Trophoblast cell (in vitro differentiated cells and primary cell): ENCODE data around the gene GNAO1.

Source experiments
- DNase-seq, 2 donors: peaks; one replicate each; pipeline ENCODE4 v3.0.0-alpha.2; 2016
- H2AFZ ChIP-seq: 2 replicates; pipeline ENCODE4 v1.6.1; 2013; ENCODE audit warnings: low read length, moderate library complexity, mild to moderate bottlenecking; ENCODE audit not compliant: insufficient read depth, poor library complexity
- H2AK5ac ChIP-seq: 2 replicates; pipeline ENCODE4 v1.6.1; 2013; ENCODE audit warnings: mild to moderate bottlenecking, low read length
- H2BK120ac ChIP-seq: 2 replicates; pipeline ENCODE4 v1.6.1; 2013; ENCODE audit warnings: low read length, mild to moderate bottlenecking, moderate library complexity; ENCODE audit not compliant: insufficient read depth, poor library complexity
- H2BK12ac ChIP-seq: 2 replicates; pipeline ENCODE4 v1.6.1; 2013; ENCODE audit warnings: mild to moderate bottlenecking, low read length, moderate library complexity
- H2BK5ac ChIP-seq: 2 replicates; pipeline ENCODE4 v1.6.1; 2013; ENCODE audit warnings: low read length, low read depth, moderate library complexity, mild to moderate bottlenecking; ENCODE audit not compliant: poor library complexity
- H3K14ac ChIP-seq: 2 replicates; pipeline ENCODE4 v1.6.1; 2013; ENCODE audit warnings: mild to moderate bottlenecking, low read length
- H3K18ac ChIP-seq: 2 replicates; pipeline ENCODE4 v1.6.1; 2013; ENCODE audit warnings: mild to moderate bottlenecking, low read length
- H3K23ac ChIP-seq: 2 replicates; pipeline ENCODE4 v1.6.1; 2013; ENCODE audit warnings: low read length
- H3K27ac ChIP-seq: 2 replicates; pipeline ENCODE4 v1.5.1; 2013; ENCODE audit warnings: low read depth, mild to moderate bottlenecking, inconsistent platforms, low read length, moderate library complexity
- H3K27me3 ChIP-seq: 2 replicates; pipeline ENCODE4 v1.6.1; 2013; ENCODE audit warnings: inconsistent platforms, mild to moderate bottlenecking, low read length, moderate library complexity; ENCODE audit not compliant: insufficient read depth
- H3K36me3 ChIP-seq, 2 experiments: 1 replicate in 1 of 2; 2 replicates in 1 of 2; pipeline ENCODE4 v1.6.1; 2013; ENCODE audit warnings: low read length in 2 of 2, mild to moderate bottlenecking in 2 of 2, moderate library complexity in 1 of 2; ENCODE audit not compliant: insufficient read depth in 2 of 2, control insufficient read depth in 1 of 2
- H3K4ac ChIP-seq: 2 replicates; pipeline ENCODE4 v1.6.1; 2013; ENCODE audit warnings: low read depth, mild to moderate bottlenecking, low read length, moderate library complexity
- H3K4me1 ChIP-seq, 2 experiments: 1 replicate in 1 of 2; 2 replicates in 1 of 2; pipeline ENCODE4 v1.6.1; 2013; ENCODE audit warnings: low read length in 2 of 2, mild to moderate bottlenecking in 2 of 2, moderate library complexity in 1 of 2; ENCODE audit not compliant: insufficient read depth in 2 of 2, control insufficient read depth in 1 of 2
- H3K4me2 ChIP-seq: 2 replicates; pipeline ENCODE4 v1.6.1; 2013; ENCODE audit warnings: inconsistent platforms, mild to moderate bottlenecking, low read length, moderate library complexity
- H3K4me3 ChIP-seq: 2 replicates; pipeline ENCODE4 v1.5.1; 2013; ENCODE audit warnings: mild to moderate bottlenecking, low read depth, low read length, inconsistent platforms
- H3K79me1 ChIP-seq: one replicate; pipeline ENCODE4 v1.6.1; 2013; ENCODE audit warnings: low read length
- H3K79me2 ChIP-seq: 2 replicates; pipeline ENCODE4 v1.6.1; 2013; ENCODE audit warnings: low read length, mild to moderate bottlenecking; ENCODE audit not compliant: control insufficient read depth, insufficient read depth, poor library complexity
- H3K9ac ChIP-seq: 2 replicates; pipeline ENCODE4 v1.6.1; 2013; ENCODE audit warnings: mild to moderate bottlenecking, low read length
- H3K9me3 ChIP-seq: 2 replicates; pipeline ENCODE4 v1.6.1; 2013; ENCODE audit warnings: low read depth, mild to moderate bottlenecking, control low read depth, inconsistent platforms, low read length; ENCODE audit not compliant: insufficient read depth
- H4K12ac ChIP-seq: 2 replicates; pipeline ENCODE4 v1.6.1; 2013; ENCODE audit warnings: low read depth, mild to moderate bottlenecking, low read length, moderate library complexity
- H4K8ac ChIP-seq: 2 replicates; pipeline ENCODE4 v1.6.1; 2013; ENCODE audit warnings: low read depth, mild to moderate bottlenecking, low read length, moderate library complexity
- H4K91ac ChIP-seq: one replicate; pipeline ENCODE4 v1.6.1; 2013; ENCODE audit warnings: low read depth, mild to moderate bottlenecking, low read length, moderate library complexity
- WGBS: extraction: QIAGEN DNeasy Blood & Tissue Kit; methylation state at CpG from one replicate; pipeline ENCODE4 v1.1.7; 2013; ENCODE audit warnings: missing lambda C conversion rate; ENCODE audit not compliant: insufficient read length, insufficient coverage; ENCODE audit errors: extremely low coverage; 5-methylcytosine and 5-hydroxymethylcytosine counted together

The GNAO1 gene

GRCh38 chr16:56298116-56298515 lies 106.8 kb downstream of the GNAO1 start:
- Histone ChIP-seq H3K9ac (no peak overlapping the region), H3K23ac (no peak overlapping the region), H3K4me1 (peaks cover 2 to 3% of the 10 kb centered on the region in 2 experiments), H4K91ac (no peak overlapping the region), H2AK5ac (no peak overlapping the region), H2BK120ac (no peak overlapping the region), H4K12ac (no peak overlapping the region), H3K18ac (no peak overlapping the region), H3K4me3 (no peak overlapping the region), H3K79me1 (no peaks in the 10 kb centered on the region), H3K9me3 (peaks cover 1% of the 10 kb centered on the region), H3K36me3 (no peaks in the 10 kb centered on the region), H3K14ac (no peak overlapping the region), H4K8ac (no peak overlapping the region), H3K27me3 (no peaks in the 10 kb centered on the region), H3K27ac (no peak overlapping the region), H3K79me2 (no peaks in the 10 kb centered on the region), H3K4ac (no peak overlapping the region), H2BK12ac (no peak overlapping the region), H2AFZ (no peak overlapping the region), H3K4me2 (no peak overlapping the region), H2BK5ac (no peak overlapping the region)
- no peak for DNase-seq
- WGBS, result no CpG with 5 or more reads among the region's 8 CpGs

- no peak overlapping the region for H2AK5ac ChIP-seq
- no peak overlapping the region for H4K91ac ChIP-seq
- no peak overlapping the region for H3K18ac ChIP-seq
- H3K4me1 ChIP-seq, result peaks cover 2 to 3% of the 10 kb centered on the region in 2 experiments
- no peaks in the 10 kb centered on the region for H3K27me3 ChIP-seq
- no peak overlapping the region for H3K4ac ChIP-seq
- H2BK12ac ChIP-seq, result no peak overlapping the region
- no peak overlapping the region for H3K4me2 ChIP-seq
- H2BK120ac ChIP-seq, result no peak overlapping the region
- H3K4me3 ChIP-seq, result no peak overlapping the region
- no peaks in the 10 kb centered on the region for H3K79me1 ChIP-seq
- H3K36me3 ChIP-seq, result no peaks in the 10 kb centered on the region
- no peak overlapping the region for H3K9ac ChIP-seq
- no peak overlapping the region for H4K8ac ChIP-seq
- DNase-seq, result no peak
- H3K23ac ChIP-seq, result no peak overlapping the region
- no peak overlapping the region for H2AFZ ChIP-seq
- H2BK5ac ChIP-seq, result no peak overlapping the region
- H3K27ac ChIP-seq, result no peak overlapping the region
- H3K14ac ChIP-seq, result no peak overlapping the region
- WGBS, result no CpG with 5 or more reads among the region's 7 CpGs
- H3K79me2 ChIP-seq, result no peaks in the 10 kb centered on the region
- no peak overlapping the region for H4K12ac ChIP-seq
- H3K9me3 ChIP-seq, result peaks cover 1% of the 10 kb centered on the region
Measured at GRCh38 chr16:56298948-56299596, 107.8 kb downstream of the GNAO1 start.

- no peak overlapping the region for H2BK12ac ChIP-seq
- H3K9ac ChIP-seq, result no peak overlapping the region
- H2BK5ac ChIP-seq, result no peak overlapping the region
- no peak overlapping the region for H3K14ac ChIP-seq
- H2AFZ ChIP-seq, result no peak overlapping the region
- no peak overlapping the region for H2BK120ac ChIP-seq
- no peak overlapping the region for H4K12ac ChIP-seq
- no peak overlapping the region for H3K23ac ChIP-seq
- H3K4ac ChIP-seq, result no peak overlapping the region
- no peak for DNase-seq
- peaks cover 2 to 3% of the 10 kb centered on the region in 2 experiments for H3K4me1 ChIP-seq
- no peak overlapping the region for H4K91ac ChIP-seq
- H4K8ac ChIP-seq, result no peak overlapping the region
- no peaks in the 10 kb centered on the region for H3K27me3 ChIP-seq
- H3K36me3 ChIP-seq, result no peaks in the 10 kb centered on the region
- no peaks in the 10 kb centered on the region for H3K79me2 ChIP-seq
- no peak overlapping the region for H3K4me2 ChIP-seq
- H3K79me1 ChIP-seq, result no peaks in the 10 kb centered on the region
- no peak overlapping the region for H2AK5ac ChIP-seq
- H3K18ac ChIP-seq, result no peak overlapping the region
- no peak overlapping the region for H3K27ac ChIP-seq
- peaks cover 1% of the 10 kb centered on the region for H3K9me3 ChIP-seq
- H3K4me3 ChIP-seq, result no peak overlapping the region
- WGBS, result no CpG with 5 or more reads among the region's 4 CpGs
Measured at GRCh38 chr16:56300242-56300623, 108.9 kb downstream of the GNAO1 start.

- Histone ChIP-seq H3K79me2 (no peaks in the 10 kb centered on the region), H3K18ac (no peak overlapping the region), H4K8ac (no peak overlapping the region), H3K9me3 (peaks cover 1% of the 10 kb centered on the region), H2BK12ac (no peak overlapping the region), H3K36me3 (no peaks in the 10 kb centered on the region), H2BK120ac (no peak overlapping the region), H3K9ac (no peak overlapping the region), H3K27me3 (no peaks in the 10 kb centered on the region), H2AK5ac (no peak overlapping the region), H3K23ac (no peak overlapping the region), H3K79me1 (no peaks in the 10 kb centered on the region), H4K91ac (no peak overlapping the region), H3K4me1 (peaks cover 2 to 6% of the 10 kb centered on the region in 2 experiments), H2AFZ (no peak overlapping the region), H3K4ac (no peak overlapping the region), H3K14ac (no peak overlapping the region), H2BK5ac (no peak overlapping the region), H3K27ac (no peak overlapping the region), H4K12ac (no peak overlapping the region), H3K4me3 (no peak overlapping the region), H3K4me2 (no peak overlapping the region)
- no peak for DNase-seq
- WGBS, result no CpG with 5 or more reads among the region's 14 CpGs
Measured at GRCh38 chr16:56300891-56301850, 109.9 kb downstream of the GNAO1 start.
